HEK293 (cell line): ENCODE measurements around the gene COL1A1.

Source experiments
- CTCF ChIA-PET: fragments of 350-600 bp; formaldehyde crosslinking; extraction: SDS; loops from one replicate; lab custom pipeline; 2021; ENCODE audit warnings: antibody characterized with exemption; lab: Yijun Ruan, JAX
- POLR2A ChIA-PET: fragments of 300-600 bp; formaldehyde crosslinking; extraction: SDS; loops from one replicate; lab custom pipeline; 2020; ENCODE audit warnings: antibody characterized with exemption, inconsistent platforms; lab: Yijun Ruan, JAX
- H3K27ac ChIP-seq: fragments of 200-500 bp; sonication (Bioruptor generic); 2 replicates; pipeline ENCODE4 v1.5.1; 2014; ENCODE audit warnings: low read depth, low read length, control low read depth, inconsistent platforms; ENCODE audit errors: extremely low read depth
- H3K36me3 ChIP-seq, 2 experiments: fragments of 200-500 bp in 1 of 2; sonication (Bioruptor generic) in 1 of 2; 1 replicate in 1 of 2; 2 replicates in 1 of 2; pipeline ENCODE4 v1.5.1; 2014 to 2017; ENCODE audit warnings: inconsistent platforms in 2 of 2, low read length in 2 of 2; ENCODE audit not compliant: control insufficient read depth in 2 of 2, insufficient read depth in 1 of 2
- H3K4me1 ChIP-seq: fragments of 200-500 bp; sonication (Bioruptor generic); 2 replicates; pipeline ENCODE4 v1.5.1; 2014; ENCODE audit warnings: mild to moderate bottlenecking, low read length, inconsistent platforms; ENCODE audit not compliant: control insufficient read depth, insufficient read depth
- H3K4me3 ChIP-seq: 2 replicates; pipeline ENCODE4 v1.5.1; 2011; ENCODE audit warnings: low read depth, mild to moderate bottlenecking, control low read depth, low read length, moderate library complexity
- H3K9me3 ChIP-seq: fragments of 200-500 bp; sonication (Bioruptor generic); 2 replicates; pipeline ENCODE4 v1.5.1; 2014; ENCODE audit warnings: low read depth, low read length, inconsistent platforms; ENCODE audit not compliant: control insufficient read depth, insufficient read depth
- EGR2 ChIP-seq: fragments of 450-650 bp; formaldehyde crosslinking; IDR thresholded peaks from 2 replicates; pipeline ENCODE4 v1.5.1; 2016; ENCODE audit warnings: low read depth, missing biosample characterization, missing genetic modification characterization
- ZBTB44 ChIP-seq: fragments of 450-650 bp; IDR thresholded peaks from 2 replicates; pipeline ENCODE4 v1.5.1; 2018; ENCODE audit warnings: missing biosample characterization, mild to moderate bottlenecking, missing genetic modification characterization
- ZBTB6 ChIP-seq: fragments of 450-650 bp; formaldehyde crosslinking; IDR thresholded peaks from 2 replicates; pipeline ENCODE4 v1.5.1; 2017; ENCODE audit warnings: missing biosample characterization, missing genetic modification characterization
- ZFHX2 ChIP-seq: fragments of 450-650 bp; formaldehyde crosslinking; conservative IDR thresholded peaks from 2 replicates; pipeline ENCODE4 v1.5.1; 2016; ENCODE audit warnings: missing biosample characterization, missing genetic modification characterization
- ZFP41 ChIP-seq: fragments of 450-650 bp; formaldehyde crosslinking; IDR thresholded peaks from 2 replicates; pipeline ENCODE4 v1.5.1; 2016; ENCODE audit warnings: missing biosample characterization, missing genetic modification characterization, borderline replicate concordance
- ZNF155 ChIP-seq: fragments of 450-650 bp; formaldehyde crosslinking; IDR thresholded peaks from 2 replicates; pipeline ENCODE4 v1.5.1; 2016; ENCODE audit warnings: missing biosample characterization, missing genetic modification characterization
- ZNF169 ChIP-seq: fragments of 450-650 bp; formaldehyde crosslinking; IDR thresholded peaks from 2 replicates; pipeline ENCODE4 v1.5.1; 2016; ENCODE audit warnings: missing biosample characterization, missing genetic modification characterization
- ZNF23 ChIP-seq: fragments of 450-650 bp; formaldehyde crosslinking; IDR thresholded peaks from 2 replicates; pipeline ENCODE4 v1.5.1; 2016; ENCODE audit warnings: missing biosample characterization, missing genetic modification characterization, borderline replicate concordance
- ZNF24 ChIP-seq: fragments of 450-650 bp; formaldehyde crosslinking; IDR thresholded peaks from 2 replicates; pipeline ENCODE4 v1.5.1; 2016; ENCODE audit warnings: missing biosample characterization, missing genetic modification characterization
- ZNF302 ChIP-seq: fragments of 450-650 bp; formaldehyde crosslinking; IDR thresholded peaks from 2 replicates; pipeline ENCODE4 v1.5.1; 2016; ENCODE audit warnings: missing biosample characterization, missing genetic modification characterization, low read depth
- ZNF366 ChIP-seq: fragments of 450-650 bp; formaldehyde crosslinking; conservative IDR thresholded peaks from 2 replicates; pipeline ENCODE4 v1.5.1; 2016; ENCODE audit warnings: missing biosample characterization, missing genetic modification characterization
- ZNF558 ChIP-seq: fragments of 450-650 bp; formaldehyde crosslinking; IDR thresholded peaks from 2 replicates; pipeline ENCODE4 v1.5.1; 2016; ENCODE audit warnings: missing biosample characterization, missing genetic modification characterization
- TF ChIP-seq, protein P1 (sequence below): fragments of 450-650 bp; formaldehyde crosslinking; IDR thresholded peaks from 2 replicates; pipeline ENCODE4 v1.5.1; 2016; ENCODE audit warnings: missing biosample characterization, missing genetic modification characterization
- TF ChIP-seq, protein P2 (sequence below): fragments of 450-650 bp; formaldehyde crosslinking; IDR thresholded peaks from 2 replicates; pipeline ENCODE4 v1.5.1; 2016; ENCODE audit warnings: missing biosample characterization, missing genetic modification characterization

Gene COL1A1

GRCh38 chr17:50181591-50182560 lies 19.6 kb downstream of the COL1A1 start:
- CTCF ChIA-PET = interaction anchor here (0.6 to 3.2 kb wide), 8 partner anchors 12 to 230 kb away, joined by 3 to 17 read pairs (median 4); no protein-coding TSS in a partner anchor
- POLR2A ChIA-PET = no interaction called here
- TF ChIP-seq ZBTB44 (tag by site-specific recombination) (peak; percentile 58), ZNF24 (tag by site-specific recombination) (no peak)
- TF ChIP-seq, all 188 proteins: peak for 1
- Histone ChIP-seq H3K27ac (no peak overlapping the region), H3K9me3 (no peaks in the 10 kb centered on the region), H3K4me3 (no peak overlapping the region), H3K4me1 (peaks cover 11% of the 10 kb centered on the region), H3K36me3 (peaks cover 0 to 16% of the 10 kb centered on the region in 2 experiments; a peak in 1 of 3 replicates)

GRCh38 chr17:50181144-50181543 lies 20.3 kb downstream of the COL1A1 start:
- POLR2A ChIA-PET = no interaction called here
- no peak overlapping the region for H3K27ac ChIP-seq
- H3K36me3 ChIP-seq = peaks cover 0 to 9% of the 10 kb centered on the region in 2 experiments; a peak in 1 of 3 replicates

DNA sequence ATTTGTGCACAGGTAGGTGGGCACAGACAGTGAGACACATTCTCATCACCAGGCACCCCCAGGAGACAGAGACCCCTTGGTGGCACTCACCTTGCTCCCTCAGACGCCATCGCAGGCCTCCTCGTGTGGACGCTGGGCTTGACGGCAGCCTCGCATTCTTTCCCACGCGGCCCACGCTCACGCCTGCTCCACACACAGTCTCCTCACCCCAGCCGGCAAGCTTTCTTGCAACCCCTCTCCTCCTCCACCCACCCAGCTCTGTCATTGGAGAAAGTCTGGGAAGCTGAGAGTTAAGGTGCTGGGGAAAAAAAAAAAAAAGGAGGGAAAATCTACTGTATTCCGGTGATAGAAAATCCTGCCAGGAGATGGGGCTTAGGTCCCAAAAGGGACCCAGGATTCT lies 20.8 kb downstream of the COL1A1 start:
- ChIA-PET POLR2A (no interaction called here), CTCF (interaction anchor here (1.3 to 3.2 kb wide), 3 partner anchors 11 to 27 kb away, joined by 4 to 17 read pairs (median 11); no protein-coding TSS in a partner anchor)
- no peak for TF ChIP-seq ZNF169 (tag by site-specific recombination)
- no peak for TF ChIP-seq ZNF302
- TF ChIP-seq EGR2 (tag by site-specific recombination) = peak; percentile 49; the same call in 1 of the 2 replicates
- peak; percentile 74 for TF ChIP-seq ZFHX2
- TF ChIP-seq ZNF155 (tag by site-specific recombination) = no peak
- no peak for TF ChIP-seq ZFP41 (tag by site-specific recombination)
- Histone ChIP-seq H3K36me3 (peaks cover 0 to 3% of the 10 kb centered on the region in 2 experiments; a peak in 1 of 3 replicates), H3K4me1 (peaks cover 11% of the 10 kb centered on the region), H3K27ac (no peak overlapping the region), H3K4me3 (no peak overlapping the region), H3K9me3 (no peaks in the 10 kb centered on the region)

More at GRCh38 chr17:50181144-50181543, 20.3 kb downstream of the COL1A1 start:
- Histone ChIP-seq H3K4me1 (peaks cover 11% of the 10 kb centered on the region), H3K4me3 (no peak overlapping the region), H3K9me3 (no peaks in the 10 kb centered on the region)
- TF ChIP-seq ZFHX2 = peak; percentile 33; the same call in 1 of the 2 replicates
- TF ChIP-seq ZNF558 (tag by site-specific recombination) = no peak
- 0 out of 2 replicates have a peak, but pooled peaks have one; percentile 8 for TF ChIP-seq EGR2 (tag by site-specific recombination)
- TF ChIP-seq ZBTB6 (tag by site-specific recombination) = no peak
- TF ChIP-seq, protein P1, sequence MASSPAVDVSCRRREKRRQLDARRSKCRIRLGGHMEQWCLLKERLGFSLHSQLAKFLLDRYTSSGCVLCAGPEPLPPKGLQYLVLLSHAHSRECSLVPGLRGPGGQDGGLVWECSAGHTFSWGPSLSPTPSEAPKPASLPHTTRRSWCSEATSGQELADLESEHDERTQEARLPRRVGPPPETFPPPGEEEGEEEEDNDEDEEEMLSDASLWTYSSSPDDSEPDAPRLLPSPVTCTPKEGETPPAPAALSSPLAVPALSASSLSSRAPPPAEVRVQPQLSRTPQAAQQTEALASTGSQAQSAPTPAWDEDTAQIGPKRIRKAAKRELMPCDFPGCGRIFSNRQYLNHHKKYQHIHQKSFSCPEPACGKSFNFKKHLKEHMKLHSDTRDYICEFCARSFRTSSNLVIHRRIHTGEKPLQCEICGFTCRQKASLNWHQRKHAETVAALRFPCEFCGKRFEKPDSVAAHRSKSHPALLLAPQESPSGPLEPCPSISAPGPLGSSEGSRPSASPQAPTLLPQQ (tag by site-specific recombination) = no peak
- no peak for TF ChIP-seq ZNF23 (tag by site-specific recombination)
- TF ChIP-seq, protein P2, sequence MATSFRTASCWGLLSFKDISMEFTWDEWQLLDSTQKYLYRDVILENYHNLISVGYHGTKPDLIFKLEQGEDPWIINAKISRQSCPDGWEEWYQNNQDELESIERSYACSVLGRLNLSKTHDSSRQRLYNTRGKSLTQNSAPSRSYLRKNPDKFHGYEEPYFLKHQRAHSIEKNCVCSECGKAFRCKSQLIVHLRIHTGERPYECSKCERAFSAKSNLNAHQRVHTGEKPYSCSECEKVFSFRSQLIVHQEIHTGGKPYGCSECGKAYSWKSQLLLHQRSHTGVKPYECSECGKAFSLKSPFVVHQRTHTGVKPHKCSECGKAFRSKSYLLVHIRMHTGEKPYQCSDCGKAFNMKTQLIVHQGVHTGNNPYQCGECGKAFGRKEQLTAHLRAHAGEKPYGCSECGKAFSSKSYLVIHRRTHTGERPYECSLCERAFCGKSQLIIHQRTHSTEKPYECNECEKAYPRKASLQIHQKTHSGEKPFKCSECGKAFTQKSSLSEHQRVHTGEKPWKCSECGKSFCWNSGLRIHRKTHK (tag by site-specific recombination) = no peak
- no peak for TF ChIP-seq ZNF366
- CTCF ChIA-PET = interaction anchor here (0.6 to 3.2 kb wide), 8 partner anchors 11 to 230 kb away, joined by 3 to 17 read pairs (median 4); no protein-coding TSS in a partner anchor
